ENCODE measurements around the gene OR5C1.

DNA sequence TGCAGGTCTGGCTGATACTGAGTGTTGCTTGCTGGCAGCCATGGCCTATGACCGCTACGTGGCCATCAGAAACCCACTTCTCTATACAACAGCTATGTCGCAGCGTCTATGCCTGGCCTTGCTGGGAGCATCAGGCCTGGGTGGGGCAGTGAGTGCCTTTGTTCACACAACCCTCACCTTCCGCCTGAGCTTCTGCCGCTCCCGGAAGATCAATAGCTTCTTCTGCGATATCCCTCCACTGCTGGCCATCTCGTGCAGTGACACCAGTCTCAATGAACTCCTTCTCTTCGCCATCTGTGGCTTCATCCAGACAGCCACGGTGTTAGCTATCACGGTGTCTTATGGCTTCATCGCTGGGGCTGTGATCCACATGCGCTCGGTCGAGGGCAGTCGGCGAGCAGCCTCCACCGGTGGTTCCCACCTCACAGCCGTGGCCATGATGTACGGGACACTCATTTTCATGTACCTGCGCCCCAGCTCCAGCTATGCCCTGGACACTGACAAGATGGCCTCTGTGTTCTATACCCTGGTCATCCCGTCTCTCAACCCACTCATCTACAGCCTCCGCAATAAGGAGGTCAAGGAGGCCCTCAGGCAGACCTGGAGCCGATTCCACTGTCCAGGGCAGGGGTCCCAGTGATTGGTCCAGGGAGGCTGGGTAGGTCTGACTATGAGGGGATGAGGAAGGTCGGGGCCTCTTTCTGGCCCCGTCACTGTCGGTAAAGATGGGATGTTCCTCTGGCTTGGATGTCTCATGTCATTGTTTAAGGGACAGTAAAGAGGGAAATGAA lies 718 bp downstream of the OR5C1 start:
- TF ChIP-seq GATA3 (IDR thresholded peaks at IDR 0.05; ENCODE audit: low read depth, low read length) (no peak), GATA2 (IDR thresholded peaks at IDR 0.05; ENCODE audit: low read depth, low read length) (no peak)

All from SH-SY5Y (cell line).